A204.1 (cell line): Measurements from ENCODE around the gene DNAH2.

Source experiments
- FAIRE-seq: peaks from 2 replicates; lab custom pipeline; 2012; peaks lifted over from hg19 to GRCh38; lab: Jason Lieb, UNC

The DNAH2 gene

GRCh38 chr17:7880076-7880868 is 162.7 kb downstream of the DNAH2 start:
- no peak for FAIRE-seq

- no peak for FAIRE-seq
Measured at GRCh38 chr17:7881276-7882054, 163.9 kb downstream of the DNAH2 start.

GRCh38 chr17:7882068-7882467 is 164.5 kb downstream of the DNAH2 start:
- no peak for FAIRE-seq

GRCh38 chr17:7882629-7883028 is 165.1 kb downstream of the DNAH2 start:
- FAIRE-seq = no peak
